Hindlimb muscle (tissue), 1 donor: ENCODE measurements around the gene USP40. TPM values are rescaled to one million over a fixed set of nuclear protein-coding genes. Genes with fewer than 3 reads are reported as not detected.
"Not testable (repeated sequence)": the region's sequence is repeated elsewhere in the genome, so short reads cannot be mapped to it uniquely, and the experiment has no call there.

Experiments used
- DNase-seq: peaks from one replicate; pipeline ENCODE4 v3.0.0-alpha.2; 2013
- polyA plus RNA-seq: library from polyadenylated mRNA; unstranded; fragments of 120-200 nt; gene quantifications from one replicate; pipeline ENCODE4 v1.2.1, GENCODE V29; 2013; ENCODE audit not compliant: insufficient read length

The USP40 gene, protein sequence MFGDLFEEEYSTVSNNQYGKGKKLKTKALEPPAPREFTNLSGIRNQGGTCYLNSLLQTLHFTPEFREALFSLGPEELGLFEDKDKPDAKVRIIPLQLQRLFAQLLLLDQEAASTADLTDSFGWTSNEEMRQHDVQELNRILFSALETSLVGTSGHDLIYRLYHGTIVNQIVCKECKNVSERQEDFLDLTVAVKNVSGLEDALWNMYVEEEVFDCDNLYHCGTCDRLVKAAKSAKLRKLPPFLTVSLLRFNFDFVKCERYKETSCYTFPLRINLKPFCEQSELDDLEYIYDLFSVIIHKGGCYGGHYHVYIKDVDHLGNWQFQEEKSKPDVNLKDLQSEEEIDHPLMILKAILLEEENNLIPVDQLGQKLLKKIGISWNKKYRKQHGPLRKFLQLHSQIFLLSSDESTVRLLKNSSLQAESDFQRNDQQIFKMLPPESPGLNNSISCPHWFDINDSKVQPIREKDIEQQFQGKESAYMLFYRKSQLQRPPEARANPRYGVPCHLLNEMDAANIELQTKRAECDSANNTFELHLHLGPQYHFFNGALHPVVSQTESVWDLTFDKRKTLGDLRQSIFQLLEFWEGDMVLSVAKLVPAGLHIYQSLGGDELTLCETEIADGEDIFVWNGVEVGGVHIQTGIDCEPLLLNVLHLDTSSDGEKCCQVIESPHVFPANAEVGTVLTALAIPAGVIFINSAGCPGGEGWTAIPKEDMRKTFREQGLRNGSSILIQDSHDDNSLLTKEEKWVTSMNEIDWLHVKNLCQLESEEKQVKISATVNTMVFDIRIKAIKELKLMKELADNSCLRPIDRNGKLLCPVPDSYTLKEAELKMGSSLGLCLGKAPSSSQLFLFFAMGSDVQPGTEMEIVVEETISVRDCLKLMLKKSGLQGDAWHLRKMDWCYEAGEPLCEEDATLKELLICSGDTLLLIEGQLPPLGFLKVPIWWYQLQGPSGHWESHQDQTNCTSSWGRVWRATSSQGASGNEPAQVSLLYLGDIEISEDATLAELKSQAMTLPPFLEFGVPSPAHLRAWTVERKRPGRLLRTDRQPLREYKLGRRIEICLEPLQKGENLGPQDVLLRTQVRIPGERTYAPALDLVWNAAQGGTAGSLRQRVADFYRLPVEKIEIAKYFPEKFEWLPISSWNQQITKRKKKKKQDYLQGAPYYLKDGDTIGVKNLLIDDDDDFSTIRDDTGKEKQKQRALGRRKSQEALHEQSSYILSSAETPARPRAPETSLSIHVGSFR
- polyA plus RNA-seq = 26.7 TPM

DNA sequence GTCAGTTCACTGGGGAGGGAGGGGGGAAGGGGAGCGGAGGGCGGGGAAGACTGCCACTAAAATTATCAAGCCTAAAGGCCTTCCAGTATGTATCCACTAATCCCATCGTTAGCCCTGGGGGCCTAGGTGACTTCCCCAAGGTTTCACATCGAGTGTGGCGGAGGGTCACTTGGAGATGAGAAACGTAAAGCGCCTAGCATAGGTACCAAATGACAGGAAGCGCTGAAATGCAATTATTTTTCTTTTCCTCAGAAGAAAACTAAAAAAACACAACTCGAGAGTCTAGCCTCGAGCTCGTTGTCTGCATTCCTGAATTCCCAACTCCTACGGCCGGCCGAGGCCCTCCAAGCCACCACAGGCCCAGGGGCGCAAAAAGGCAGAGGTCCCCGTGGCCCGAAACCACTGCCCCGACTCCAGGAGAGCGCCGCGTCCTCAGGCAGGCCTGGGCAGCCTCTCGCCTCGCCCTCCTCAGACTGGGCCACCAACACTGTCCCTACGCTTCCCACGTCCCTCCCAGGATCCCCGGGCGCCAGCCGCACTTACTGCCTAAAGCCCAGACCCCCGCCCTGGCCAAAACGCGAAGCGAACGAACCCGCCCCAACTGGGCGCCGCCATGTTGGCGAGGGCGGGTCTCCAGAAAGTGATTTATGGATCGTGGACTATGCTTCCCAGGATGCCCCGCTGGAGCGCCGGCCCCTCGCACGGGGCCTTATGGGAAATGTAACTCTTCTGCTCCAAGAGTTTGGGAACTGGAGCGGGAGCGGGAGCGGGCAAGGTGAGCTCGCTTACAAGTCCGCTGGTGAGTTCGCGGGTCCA, at the start of gene USP40:
TSS of gene USP40 (minus strand) at position 642 of the 816 bp plus-strand sequence. CDS start 1,228 bp downstream, outside the sequence.
- peak; percentile 90 for DNase-seq

GRCh38 chr2:233611284-233611683, 44.7 kb upstream of the USP40 start:
- DNase-seq = no peak

DNA sequence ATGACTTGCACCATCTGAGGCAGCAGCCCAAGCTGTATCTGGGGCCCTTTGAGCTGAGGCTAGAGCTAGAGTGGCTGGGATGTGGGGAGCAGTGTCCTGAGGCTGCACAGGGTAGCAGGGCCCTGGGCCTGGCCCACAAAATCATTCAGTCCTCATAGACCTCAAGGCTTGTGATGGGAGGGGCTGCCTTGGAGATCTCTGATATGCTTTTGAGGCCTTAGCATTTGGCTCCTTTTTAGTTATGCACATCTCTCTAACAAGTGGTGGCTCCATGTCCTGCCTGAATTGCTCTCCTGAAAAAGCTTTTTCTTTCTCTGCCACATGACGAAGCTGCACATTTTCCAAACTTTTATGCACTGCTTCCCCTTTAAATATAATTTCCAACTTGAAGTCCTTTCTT, 39.1 kb upstream of the USP40 start:
- DNase-seq = no peak

DNA sequence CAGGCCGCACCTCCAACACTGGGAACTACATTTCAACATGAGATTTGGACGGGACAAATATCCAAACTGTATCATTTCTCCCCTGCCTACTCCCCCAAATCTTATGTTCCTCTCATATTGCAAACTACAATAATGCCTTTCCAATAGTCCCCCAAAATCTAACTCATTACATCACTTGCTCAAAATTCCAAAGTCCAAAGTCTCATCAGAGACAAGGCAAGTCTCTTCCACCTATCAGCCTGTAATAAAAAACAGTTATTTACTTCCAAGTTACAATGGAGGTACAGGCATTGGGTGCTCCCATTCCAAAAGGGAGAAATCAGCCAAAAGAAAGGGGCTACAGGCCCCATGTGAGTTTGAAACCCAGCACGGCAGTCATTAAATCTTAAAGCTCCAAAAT, 38.2 kb upstream of the USP40 start:
- no peak for DNase-seq

DNA sequence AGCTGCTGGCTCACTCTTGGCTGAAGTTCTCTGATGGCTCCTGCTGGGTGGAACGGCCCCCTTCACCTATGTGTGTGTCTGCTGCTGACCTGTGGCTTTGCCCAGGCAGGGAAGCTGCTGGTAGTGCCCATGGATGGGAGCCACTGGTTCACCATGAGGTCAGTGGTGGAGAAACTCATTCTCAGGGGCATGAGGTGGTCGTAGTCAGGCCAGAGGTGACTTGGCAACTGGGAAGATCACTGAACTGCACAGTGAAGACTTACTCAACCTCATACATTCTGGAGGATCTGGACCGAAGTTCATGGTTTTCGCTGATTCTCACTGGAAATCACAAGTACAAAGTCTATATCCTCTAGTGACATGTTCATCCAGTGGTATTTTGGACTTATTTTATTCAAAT, 36.9 kb upstream of the USP40 start:
- DNase-seq = no peak

DNA sequence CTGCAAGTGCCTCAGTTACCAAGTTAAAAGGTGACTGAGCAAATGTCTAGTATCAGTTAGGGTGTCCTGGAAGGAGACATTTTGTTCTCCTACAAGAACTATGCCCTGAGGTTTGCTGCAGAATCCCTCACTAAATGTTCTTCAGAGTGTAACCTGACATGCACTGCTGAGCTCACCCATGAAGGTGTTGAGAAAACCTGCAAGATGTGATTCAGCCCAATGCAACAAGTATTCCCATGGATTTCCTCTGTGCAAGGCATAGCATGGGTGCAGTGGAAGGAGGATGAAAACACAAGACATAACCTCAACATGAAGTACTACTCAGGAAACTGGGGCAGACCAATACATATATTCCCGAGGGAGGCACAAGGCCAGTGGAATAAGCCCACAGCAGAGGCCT, 35.5 kb upstream of the USP40 start:
- DNase-seq = no peak

DNA sequence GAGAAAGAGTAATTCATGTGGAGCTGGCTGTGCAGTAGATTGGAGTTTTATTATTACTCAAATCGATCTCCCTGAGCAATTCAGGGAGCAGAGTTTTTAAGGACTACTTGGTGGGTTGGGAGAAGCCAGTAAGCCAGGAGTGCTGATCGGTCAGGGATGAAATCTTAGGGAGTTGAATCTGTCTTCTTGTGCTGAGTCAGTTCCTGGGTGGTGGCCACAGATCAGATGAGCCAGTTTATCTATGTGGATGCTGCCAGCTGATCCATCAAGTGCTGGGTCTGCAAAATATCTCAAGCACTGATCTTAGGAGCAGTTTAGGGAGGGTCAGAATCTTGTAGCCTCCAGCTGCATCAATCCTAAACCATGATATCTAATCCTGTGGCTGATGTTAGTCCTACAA, 33.8 kb upstream of the USP40 start:
- no peak for DNase-seq

DNA sequence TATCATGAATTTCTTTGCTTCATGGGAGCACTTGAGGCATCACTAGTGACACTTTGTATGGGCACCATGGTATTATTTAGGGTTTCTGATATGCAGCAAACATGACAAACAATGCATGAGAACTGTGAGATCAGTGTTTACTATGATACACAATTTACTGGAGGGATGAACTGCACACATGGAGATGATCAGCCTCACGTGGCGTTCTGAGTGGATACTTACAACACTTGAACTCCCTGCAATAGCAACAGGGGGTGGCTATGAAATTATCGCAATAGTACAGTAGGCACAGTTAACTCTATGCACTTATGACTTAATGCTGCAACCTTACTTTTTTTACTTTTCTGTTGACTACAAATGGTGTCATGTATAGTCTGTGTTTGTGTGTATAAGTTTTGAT, 32.4 kb upstream of the USP40 start:
- DNase-seq = no peak

- no peak for DNase-seq
These were observed 30.9 kb upstream of the USP40 start for GRCh38 chr2:233597522-233597921.

DNA sequence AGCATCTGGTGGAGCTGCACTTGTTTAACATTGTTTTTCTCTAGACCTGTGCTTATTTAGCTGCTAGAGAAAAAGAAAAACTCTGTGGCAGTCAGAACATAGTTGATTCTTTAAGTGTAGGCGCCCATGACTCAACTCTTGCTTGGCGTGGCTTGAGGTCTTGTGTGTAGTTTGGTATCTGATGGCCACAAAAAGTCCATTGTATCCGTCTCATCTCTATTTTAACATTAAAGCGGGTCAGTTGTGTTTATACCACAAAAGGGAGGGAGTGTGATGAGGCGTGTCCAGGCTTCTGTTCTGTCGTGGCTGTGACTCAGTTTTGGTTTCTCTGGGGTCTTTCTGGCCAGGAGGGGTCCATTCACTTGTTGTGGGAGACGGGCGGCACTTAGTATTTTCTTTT, 26.6 kb upstream of the USP40 start:
- DNase-seq = no peak

DNA sequence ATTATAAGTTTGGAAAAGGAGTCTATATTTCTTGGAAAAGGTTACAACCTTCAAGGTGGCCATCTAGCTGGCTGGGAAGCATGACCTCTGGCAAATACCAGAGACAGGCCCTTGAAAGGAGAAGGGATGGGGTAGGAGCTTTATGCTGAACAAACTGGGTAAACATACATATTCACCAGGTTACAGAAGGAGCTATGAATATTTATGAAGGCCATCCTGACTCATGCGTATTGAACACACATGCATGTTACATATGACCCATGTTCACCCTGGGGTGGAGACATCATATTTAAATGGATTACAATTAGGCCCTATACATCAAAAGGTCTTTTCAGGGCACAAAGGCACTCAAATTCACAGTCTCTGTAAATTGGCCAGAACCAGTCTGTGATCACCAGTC, 26.1 kb upstream of the USP40 start:
- DNase-seq = not testable (repeated sequence)

GRCh38 chr2:233588400-233588799, 21.8 kb upstream of the USP40 start:
- DNase-seq = no peak

DNA sequence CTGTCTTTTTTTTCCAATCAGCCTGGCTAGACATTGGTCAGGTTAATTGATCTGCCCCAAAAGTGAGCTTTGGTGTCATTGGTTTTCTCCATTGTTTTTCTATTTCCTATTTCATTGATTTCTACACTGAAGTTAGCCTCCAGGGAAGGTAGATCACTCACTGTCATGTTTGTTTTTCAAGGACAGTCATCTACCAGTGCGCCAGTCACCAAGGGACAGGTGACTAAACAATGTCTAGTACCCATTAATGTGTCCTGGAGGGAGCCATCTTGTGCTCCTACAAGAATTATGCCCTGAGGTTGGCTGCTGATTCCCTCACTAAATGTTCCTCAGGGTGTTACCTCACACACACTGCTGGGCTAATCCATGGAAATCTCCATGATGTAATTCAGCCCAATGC, 17.6 kb upstream of the USP40 start:
- no peak for DNase-seq

DNA sequence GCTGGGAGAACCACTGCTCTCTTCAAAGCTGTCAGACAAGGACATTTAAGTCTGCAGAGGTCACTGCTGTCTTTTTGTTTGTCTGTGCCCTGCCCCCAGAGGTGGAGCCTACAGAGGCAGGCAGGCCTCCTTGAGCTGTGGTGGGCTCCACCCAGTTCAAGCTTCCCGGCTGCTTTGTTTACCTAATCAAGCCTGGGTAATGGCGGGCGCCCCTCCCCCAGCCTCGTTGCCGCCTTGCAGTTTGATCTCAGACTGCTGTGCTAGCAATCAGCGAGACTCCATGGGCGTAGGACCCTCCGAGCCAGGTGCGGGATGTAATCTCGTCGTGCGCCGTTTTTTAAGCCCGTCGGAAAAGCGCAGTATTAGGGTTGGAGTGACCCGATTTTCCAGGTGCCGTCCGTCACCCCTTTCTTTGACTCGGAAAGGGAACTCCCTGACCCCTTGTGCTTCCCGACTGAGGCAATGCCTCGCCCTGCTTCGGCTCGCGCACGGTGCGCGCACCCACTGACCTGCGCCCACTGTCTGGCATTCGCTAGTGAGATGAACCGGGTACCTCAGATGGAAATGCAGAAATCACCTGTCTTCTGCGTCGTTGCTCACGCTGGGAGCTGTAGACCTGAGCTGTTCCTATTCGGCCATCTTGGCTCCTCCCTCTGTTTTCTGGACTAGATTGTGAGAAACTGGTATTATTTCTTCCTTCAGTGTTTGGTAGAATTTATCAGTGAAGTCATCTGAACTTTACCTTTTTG, 16.8 kb upstream of the USP40 start:
- not testable (repeated sequence) for DNase-seq

- not testable (repeated sequence) for DNase-seq
These were observed 10.8 kb upstream of the USP40 start for GRCh38 chr2:233577341-233577740.

DNA sequence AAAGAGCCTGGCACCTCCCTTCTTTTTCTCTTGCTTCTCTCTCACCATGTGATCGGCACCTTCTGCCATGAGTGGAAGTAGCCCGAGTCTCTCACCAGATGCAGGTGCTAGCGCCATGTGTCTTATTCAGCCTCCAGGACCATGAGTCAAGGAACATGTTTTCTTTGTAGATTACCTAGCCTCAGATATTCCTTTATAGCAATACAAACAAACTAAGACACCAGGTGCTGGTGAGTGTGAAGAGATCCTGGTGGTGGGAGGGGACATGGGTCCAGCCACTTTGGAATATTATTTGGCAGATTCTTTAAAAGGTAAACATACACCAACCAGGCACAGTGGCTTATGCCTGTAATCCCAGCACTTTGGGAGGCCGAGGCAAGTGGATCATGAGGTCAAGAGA, 5.9 kb upstream of the USP40 start:
- no peak for DNase-seq

- no peak for DNase-seq
These were observed 4.9 kb upstream of the USP40 start for GRCh38 chr2:233571462-233571861.

DNA sequence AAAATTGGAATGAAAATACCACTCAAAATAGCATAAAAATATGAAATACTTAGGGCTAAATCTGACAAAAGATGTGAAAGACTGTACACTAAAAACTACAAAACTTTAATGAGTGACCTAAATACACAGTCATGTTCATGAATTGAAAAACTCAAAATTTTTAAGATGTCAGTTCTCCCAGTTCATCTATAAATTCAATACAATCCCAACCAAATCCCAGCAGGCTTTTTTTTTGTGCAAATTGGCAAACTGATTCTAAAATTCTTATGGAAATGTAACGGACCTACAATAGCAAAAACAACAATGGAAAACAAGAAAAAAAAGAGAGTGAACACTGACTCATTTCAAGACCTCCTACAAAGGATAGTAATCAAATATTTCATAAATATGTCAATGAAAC, 4.4 kb upstream of the USP40 start:
- DNase-seq = no peak

- no peak for DNase-seq
These were observed 869 bp downstream of the USP40 start for GRCh38 chr2:233565685-233566140.

DNA sequence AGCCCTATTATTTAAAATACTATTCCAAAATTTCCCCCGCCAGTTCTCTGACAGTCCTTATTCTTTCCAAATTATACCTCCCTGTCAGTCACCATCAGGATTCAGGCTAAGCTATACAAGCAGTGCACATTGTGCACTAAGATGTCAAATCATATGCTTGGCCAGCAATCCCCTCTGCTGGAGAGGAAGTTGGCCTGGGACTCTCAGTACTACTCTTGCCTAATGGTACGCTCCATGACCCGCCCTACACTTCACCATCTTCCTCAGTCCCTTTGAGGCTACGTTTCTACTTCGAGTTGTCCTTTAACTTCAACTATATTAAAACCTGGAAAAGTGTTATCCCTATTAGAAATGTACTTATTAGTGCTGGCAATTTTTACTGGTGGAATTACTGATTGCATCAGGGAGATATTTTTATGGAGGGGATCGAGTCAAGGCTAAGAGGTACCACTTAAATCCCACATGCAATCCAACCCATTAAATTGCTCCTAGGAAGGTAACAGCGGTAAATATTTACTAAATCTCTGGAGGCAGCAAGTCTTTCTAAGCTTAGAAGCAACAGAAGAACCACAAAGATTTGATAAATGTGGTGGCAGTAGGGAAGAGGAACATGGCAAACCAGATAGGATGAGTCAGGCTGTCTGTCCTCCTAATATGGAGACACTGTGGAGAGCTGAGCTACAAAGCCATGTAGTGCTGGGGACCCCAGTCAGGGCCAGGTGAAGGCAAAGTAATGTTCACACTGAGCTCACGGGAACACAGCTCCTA, 2.7 kb downstream of the USP40 start:
- no peak for DNase-seq
